ENCODE data around the gene GLB1L3.

The GLB1L3 gene

DNA sequence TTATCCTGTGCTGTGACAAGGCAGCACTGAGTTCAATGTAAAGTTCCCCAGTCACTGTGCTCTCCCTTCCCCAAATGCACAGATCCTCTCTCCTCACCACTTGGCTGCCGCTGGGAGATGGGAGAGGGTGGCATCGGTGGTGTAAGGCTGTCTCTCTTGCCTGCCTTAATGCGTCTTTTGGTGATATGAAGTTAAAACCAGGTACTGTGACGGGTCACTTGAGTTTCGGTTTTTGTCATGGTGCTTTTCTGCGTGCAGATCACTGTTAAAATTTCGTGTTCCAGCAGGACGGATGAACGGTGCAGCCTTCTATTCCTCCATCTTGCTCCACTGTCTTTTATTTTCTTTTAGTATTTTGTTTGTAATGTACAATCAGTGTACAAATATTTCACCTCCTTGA is 74.2 kb downstream of the GLB1L3 start:
- peak; percentile 45 for DNase-seq (ENCODE audit: low read depth)
- TF ChIP-seq, protein P1, sequence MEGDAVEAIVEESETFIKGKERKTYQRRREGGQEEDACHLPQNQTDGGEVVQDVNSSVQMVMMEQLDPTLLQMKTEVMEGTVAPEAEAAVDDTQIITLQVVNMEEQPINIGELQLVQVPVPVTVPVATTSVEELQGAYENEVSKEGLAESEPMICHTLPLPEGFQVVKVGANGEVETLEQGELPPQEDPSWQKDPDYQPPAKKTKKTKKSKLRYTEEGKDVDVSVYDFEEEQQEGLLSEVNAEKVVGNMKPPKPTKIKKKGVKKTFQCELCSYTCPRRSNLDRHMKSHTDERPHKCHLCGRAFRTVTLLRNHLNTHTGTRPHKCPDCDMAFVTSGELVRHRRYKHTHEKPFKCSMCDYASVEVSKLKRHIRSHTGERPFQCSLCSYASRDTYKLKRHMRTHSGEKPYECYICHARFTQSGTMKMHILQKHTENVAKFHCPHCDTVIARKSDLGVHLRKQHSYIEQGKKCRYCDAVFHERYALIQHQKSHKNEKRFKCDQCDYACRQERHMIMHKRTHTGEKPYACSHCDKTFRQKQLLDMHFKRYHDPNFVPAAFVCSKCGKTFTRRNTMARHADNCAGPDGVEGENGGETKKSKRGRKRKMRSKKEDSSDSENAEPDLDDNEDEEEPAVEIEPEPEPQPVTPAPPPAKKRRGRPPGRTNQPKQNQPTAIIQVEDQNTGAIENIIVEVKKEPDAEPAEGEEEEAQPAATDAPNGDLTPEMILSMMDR (IDR thresholded peaks at IDR 0.05; ENCODE audit: low read depth, low read length, missing control alignments), result no peak
- peak overlapping the region; percentile 35 for H3K4me3 ChIP-seq (ENCODE audit: low read depth, low read length)

DNA sequence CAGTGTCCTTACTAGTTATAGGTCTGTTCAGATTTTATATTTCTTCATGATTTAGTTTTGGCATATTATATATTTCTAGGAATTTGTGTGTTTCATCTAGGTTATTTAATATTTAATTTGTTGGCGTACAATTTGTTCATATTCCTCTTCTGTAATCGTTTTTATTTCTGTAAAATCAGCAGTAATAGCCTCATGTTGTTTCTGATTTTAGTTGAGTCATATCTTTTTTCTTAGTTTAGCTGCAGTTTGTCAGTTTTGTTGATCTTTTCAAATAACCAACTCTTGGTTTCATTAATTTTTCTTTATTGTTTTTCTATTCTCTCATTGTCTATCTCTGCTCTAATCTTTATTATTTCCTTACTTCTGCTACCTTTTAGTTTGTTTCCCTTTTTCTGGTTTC is 75.9 kb downstream of the GLB1L3 start:
- TF ChIP-seq, protein P1 (IDR thresholded peaks at IDR 0.05; ENCODE audit: low read depth, low read length, missing control alignments), result no peak
- DNase-seq (ENCODE audit: low read depth), result no peak
- no peak overlapping the region for H3K4me3 ChIP-seq (ENCODE audit: low read depth, low read length)

DNA sequence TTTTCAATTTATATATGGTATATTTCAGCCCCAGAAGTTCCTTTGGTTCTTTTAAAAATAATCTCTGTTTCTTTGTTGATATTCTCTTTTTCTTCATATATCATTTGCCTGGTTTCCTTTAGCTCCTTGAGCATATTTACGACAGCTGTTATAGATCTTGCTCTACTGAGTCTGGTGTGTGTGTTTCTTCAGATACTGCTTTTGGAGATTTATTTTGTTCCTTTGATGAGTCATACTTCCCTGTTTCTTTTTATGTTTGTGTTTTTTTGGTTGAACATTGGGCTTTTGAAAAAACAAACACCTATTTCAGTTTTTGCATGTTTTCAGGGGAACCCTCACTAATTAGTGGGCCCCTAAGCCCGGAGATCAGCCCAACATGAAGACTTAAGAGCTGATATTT is 79.0 kb downstream of the GLB1L3 start:
- no peak for DNase-seq (ENCODE audit: low read depth)
- no peak overlapping the region for H3K4me3 ChIP-seq (ENCODE audit: low read depth, low read length)
- TF ChIP-seq, protein P1 (IDR thresholded peaks at IDR 0.05; ENCODE audit: low read depth, low read length, missing control alignments), result no peak

DNA sequence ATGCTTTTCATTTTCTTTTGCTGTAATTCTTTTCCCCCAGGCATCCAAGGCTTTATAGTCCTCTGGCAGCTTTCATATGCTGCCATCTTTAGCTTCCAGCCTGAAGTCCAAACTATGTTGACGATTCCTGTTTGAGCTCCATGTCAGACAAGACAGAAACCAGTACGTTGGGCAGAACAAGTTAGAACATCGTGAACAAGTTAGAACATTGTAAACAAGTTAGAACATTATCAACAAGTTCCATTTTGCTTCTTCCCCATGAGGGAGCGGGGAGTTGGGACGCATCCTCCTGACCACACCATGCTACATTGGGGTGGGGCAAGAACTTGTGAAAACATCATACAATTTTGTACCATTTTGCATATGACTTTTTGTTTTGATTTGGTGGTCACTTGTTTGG is 79.5 kb downstream of the GLB1L3 start:
- H3K4me3 ChIP-seq (ENCODE audit: low read depth, low read length), result no peak overlapping the region
- DNase-seq (ENCODE audit: low read depth), result no peak
- TF ChIP-seq, protein P1 (IDR thresholded peaks at IDR 0.05; ENCODE audit: low read depth, low read length, missing control alignments), result no peak

DNA sequence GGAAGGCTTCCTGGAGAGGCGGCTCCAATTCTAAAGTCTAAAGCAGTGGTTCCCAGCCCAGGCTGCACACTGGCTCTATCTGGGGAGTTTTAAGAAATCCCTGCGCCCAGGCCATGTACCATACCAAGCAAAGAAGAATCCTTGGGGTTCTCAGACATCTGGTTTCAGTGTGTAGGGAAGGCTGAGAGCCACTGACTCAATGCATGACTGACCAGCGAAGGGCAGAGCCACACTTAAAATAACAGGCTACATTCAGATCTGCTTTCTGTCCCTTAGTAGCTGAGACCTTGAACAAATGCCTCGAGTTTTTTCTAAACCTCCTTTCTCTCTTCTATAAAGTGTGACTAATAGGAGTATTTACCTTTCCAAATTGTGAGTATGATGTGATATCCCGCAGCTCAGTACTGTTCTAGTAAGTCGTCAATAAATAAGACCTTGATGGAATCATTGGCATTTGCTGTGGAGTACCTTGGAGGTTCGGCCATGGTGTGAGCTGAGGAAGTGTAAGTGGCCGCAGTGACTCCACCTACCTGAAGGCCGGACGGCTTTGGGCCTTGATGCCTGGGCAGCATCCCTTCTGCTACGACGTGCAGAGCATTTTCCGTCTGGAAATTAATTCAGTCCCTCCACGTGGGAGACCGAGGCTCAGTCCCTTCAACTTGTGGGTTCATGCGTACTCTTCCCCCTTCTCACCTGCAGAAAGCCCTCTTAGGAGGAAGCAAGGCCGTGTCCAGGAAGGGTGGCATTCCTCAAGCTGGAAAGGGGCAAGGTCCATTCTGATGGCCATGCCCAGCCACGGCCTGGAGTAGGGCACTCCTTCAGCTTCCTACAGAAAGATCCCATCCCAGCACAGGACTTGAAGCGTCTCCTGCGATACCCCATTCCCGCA is 80.7 kb downstream of the GLB1L3 start:
- TF ChIP-seq, protein P1 (IDR thresholded peaks at IDR 0.05; ENCODE audit: low read depth, low read length, missing control alignments), result no peak
- no peak overlapping the region for H3K4me3 ChIP-seq (ENCODE audit: low read depth, low read length)
- no peak for DNase-seq (ENCODE audit: low read depth)

DNA sequence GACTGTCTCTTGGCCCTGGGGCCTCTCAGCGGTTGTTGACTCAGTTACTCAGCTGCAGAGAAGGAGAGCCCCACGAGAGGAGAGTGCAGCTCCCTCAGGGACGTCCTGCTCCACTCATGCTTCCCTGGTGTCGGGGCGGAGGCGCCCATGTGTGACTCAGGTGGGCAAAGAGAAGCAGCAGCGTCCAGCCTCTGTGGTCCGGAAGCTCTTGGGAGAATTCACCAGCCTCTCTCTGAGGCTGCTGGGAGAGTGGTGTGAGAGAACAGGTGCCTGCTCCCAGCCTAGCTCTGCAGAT is 81.3 kb downstream of the GLB1L3 start:
- TF ChIP-seq, protein P1 (IDR thresholded peaks at IDR 0.05; ENCODE audit: low read depth, low read length, missing control alignments), result no peak
- H3K4me3 ChIP-seq (ENCODE audit: low read depth, low read length), result no peak overlapping the region

More for the DNA sequence above, 81.3 kb downstream of the GLB1L3 start:
- no peak for DNase-seq (ENCODE audit: low read depth)

Data from GM12864 (cell line).